Natural killer cell (primary cell): Measurements from ENCODE around the gene RRP36. TPM values are rescaled to one million over a fixed set of nuclear protein-coding genes. Genes with fewer than 3 reads are reported as not detected.

Experiments used
- ATAC-seq, 3 donors: fragments of 150-1000 bp in 2 of 3; fragments of 200-7000 bp in 1 of 3; cut with Tn5 transposase; 1 replicate in 1 of 3; 2 replicates in 2 of 3; pipeline ENCODE4 v1.10.0; 2021; ENCODE audit warnings: mild to moderate bottlenecking in 2 of 3, moderate library complexity in 2 of 3
- DNase-seq, 2 donors: peaks; one replicate each; pipeline versions ENCODE4 v3.0.0 to v3.0.0-alpha.2; 2013 to 2021; ENCODE audit warnings: mixed read lengths in 1 of 2
- H3K27ac ChIP-seq: one replicate; pipeline ENCODE4 v1.5.1; 2013; ENCODE audit warnings: mild to moderate bottlenecking, low read length
- H3K27me3 ChIP-seq: one replicate; pipeline ENCODE4 v1.6.1; 2013; ENCODE audit warnings: low read length; ENCODE audit not compliant: control insufficient read depth, insufficient read depth
- H3K36me3 ChIP-seq: one replicate; pipeline ENCODE4 v1.6.1; 2013; ENCODE audit warnings: low read length; ENCODE audit not compliant: control insufficient read depth, insufficient read depth
- H3K4me1 ChIP-seq: one replicate; pipeline ENCODE4 v1.6.1; 2013; ENCODE audit warnings: low read length; ENCODE audit not compliant: control insufficient read depth, insufficient read depth
- H3K4me3 ChIP-seq: one replicate; pipeline ENCODE4 v1.5.1; 2013; ENCODE audit warnings: low read length
- H3K9me3 ChIP-seq: one replicate; pipeline ENCODE4 v1.6.1; 2013; ENCODE audit warnings: low read length; ENCODE audit not compliant: control insufficient read depth, insufficient read depth
- H3K27ac Mint-ChIP-seq, 2 donors: one replicate each; pipeline ENCODE4 v1.8.0; 2022; ENCODE audit warnings: mild to moderate bottlenecking in 2 of 2, mixed read lengths in 2 of 2, moderate library complexity in 1 of 2
- H3K27me3 Mint-ChIP-seq, 2 donors: one replicate each; pipeline ENCODE4 v1.8.0; 2022; ENCODE audit warnings: low read depth in 2 of 2, mixed read lengths in 2 of 2
- H3K36me3 Mint-ChIP-seq: one replicate; pipeline ENCODE4 v1.8.0; 2022; ENCODE audit warnings: mixed read lengths
- H3K4me1 Mint-ChIP-seq, 2 donors: one replicate each; pipeline ENCODE4 v1.8.0; 2022; ENCODE audit warnings: mixed read lengths in 2 of 2
- H3K4me3 Mint-ChIP-seq: one replicate; pipeline ENCODE4 v1.8.0; 2022; ENCODE audit warnings: mild to moderate bottlenecking, moderate library complexity, mixed read lengths
- H3K9me3 Mint-ChIP-seq, 2 donors: one replicate each; pipeline ENCODE4 v1.8.0; 2022; ENCODE audit warnings: mixed read lengths in 2 of 2
- CTCF ChIP-seq: fragments of 200-600 bp; IDR thresholded peaks from one replicate; pipeline ENCODE4 v1.8.0; 2022; ENCODE audit warnings: antibody characterized with exemption
- WGBS: methylation state at CpG from one replicate; pipeline ENCODE4 v1.1.7; 2013; ENCODE audit warnings: missing lambda C conversion rate; ENCODE audit not compliant: insufficient coverage; 5-methylcytosine and 5-hydroxymethylcytosine counted together
- intact Hi-C: fragments of 100-400 bp; cut with micrococcal nuclease; formaldehyde crosslinking; loops from one replicate; pipeline ENCODE4 v1.14.2; 2022
- total RNA-seq, 4 donors: library from RNA; stranded (reverse); fragments of 120-200 nt in 1 of 4; gene quantifications; one replicate each; pipeline versions ENCODE4 v1.2.3 to v1.2.4, GENCODE V29; 2013 to 2022

Gene RRP36
- total RNA-seq, 3 donors from 2014 or later (not counting 1 experiment from before 2014, with no cell fraction given) = 33.1 to 43.9 (median 38.7) TPM

- no peak overlapping the region for H3K27ac Mint-ChIP-seq
These were observed 12.3 kb upstream of the RRP36 start for GRCh38 chr6:43009124-43009523.

GRCh38 chr6:43011207-43011606 lies 10.2 kb upstream of the RRP36 start:
- H3K9me3 Mint-ChIP-seq = no peaks in the 10 kb centered on the region
- peaks cover 50% of the 10 kb centered on the region for H3K36me3 ChIP-seq
- H3K4me3 Mint-ChIP-seq = no peak overlapping the region
- no peaks in the 10 kb centered on the region for H3K9me3 ChIP-seq
- peaks cover 26 to 43% of the 10 kb centered on the region in 2 donors for H3K4me1 Mint-ChIP-seq
- intact Hi-C loops = no loop called here
- no peak overlapping the region for H3K4me3 ChIP-seq
- H3K27me3 Mint-ChIP-seq = no peaks in the 10 kb centered on the region
- WGBS = 91% methylated on average over 6 of the region's 6 CpGs
- ATAC-seq (no peak), DNase-seq (no peak)
- H3K27ac ChIP-seq = no peak overlapping the region
- no peaks in the 10 kb centered on the region for H3K36me3 Mint-ChIP-seq
- H3K27ac Mint-ChIP-seq = peak overlapping the region in 1 of 2 donors; percentile 93
- no peaks in the 10 kb centered on the region for H3K27me3 ChIP-seq
- H3K4me1 ChIP-seq = peaks cover 33% of the 10 kb centered on the region
- TF ChIP-seq CTCF = no peak

More at GRCh38 chr6:43009124-43009523, 12.3 kb upstream of the RRP36 start:
- H3K27ac ChIP-seq = no peak overlapping the region
- H3K4me1 ChIP-seq = peaks cover 16% of the 10 kb centered on the region
- H3K27me3 Mint-ChIP-seq = no peaks in the 10 kb centered on the region
- H3K4me3 ChIP-seq = no peak overlapping the region
- intact Hi-C loops = no loop called here
- H3K4me3 Mint-ChIP-seq = no peak overlapping the region
- no peaks in the 10 kb centered on the region for H3K9me3 ChIP-seq
- DNase-seq = peak in 1 of 2 donors; percentile 60
- 76% methylated on average over 6 of the region's 6 CpGs for WGBS
- H3K36me3 Mint-ChIP-seq = no peaks in the 10 kb centered on the region
- H3K36me3 ChIP-seq = peaks cover 55% of the 10 kb centered on the region
- peaks cover 13 to 34% of the 10 kb centered on the region in 2 donors for H3K4me1 Mint-ChIP-seq
- TF ChIP-seq CTCF = no peak
- H3K27me3 ChIP-seq = no peaks in the 10 kb centered on the region
- no peak for ATAC-seq
- no peaks in the 10 kb centered on the region for H3K9me3 Mint-ChIP-seq

- Mint-ChIP-seq H3K27ac (peak overlapping the region; percentile 87 to 93), H3K4me3 (peak overlapping the region; percentile 49), H3K27me3 (no peaks in the 10 kb centered on the region), H3K4me1 (peaks cover 30 to 54% of the 10 kb centered on the region in 2 donors), H3K9me3 (no peaks in the 10 kb centered on the region), H3K36me3 (no peaks in the 10 kb centered on the region)
- intact Hi-C loops = no loop called here
- Histone ChIP-seq H3K27ac (no peak overlapping the region), H3K36me3 (peaks cover 45% of the 10 kb centered on the region), H3K4me3 (no peak overlapping the region), H3K4me1 (peaks cover 40% of the 10 kb centered on the region), H3K27me3 (no peaks in the 10 kb centered on the region), H3K9me3 (no peaks in the 10 kb centered on the region)
- 95% methylated on average over 6 of the region's 6 CpGs for WGBS
- ATAC-seq (no peak), DNase-seq (no peak)
- no peak for TF ChIP-seq CTCF
These were observed 9.1 kb upstream of the RRP36 start for GRCh38 chr6:43012364-43012763.
